GM12872 (cell line): ENCODE data around the gene SHOX.

Experiments
- CTCF ChIP-seq: IDR thresholded peaks from 3 replicates; pipeline ENCODE4 v1.5.1; 2011; ENCODE audit warnings: low read depth, mild to moderate bottlenecking, low read length, moderate library complexity; ENCODE audit not compliant: insufficient read depth

SHOX gene

GRCh38 chrX:619812-620531, 10.6 kb upstream of the SHOX start:
- no peak for TF ChIP-seq CTCF

DNA sequence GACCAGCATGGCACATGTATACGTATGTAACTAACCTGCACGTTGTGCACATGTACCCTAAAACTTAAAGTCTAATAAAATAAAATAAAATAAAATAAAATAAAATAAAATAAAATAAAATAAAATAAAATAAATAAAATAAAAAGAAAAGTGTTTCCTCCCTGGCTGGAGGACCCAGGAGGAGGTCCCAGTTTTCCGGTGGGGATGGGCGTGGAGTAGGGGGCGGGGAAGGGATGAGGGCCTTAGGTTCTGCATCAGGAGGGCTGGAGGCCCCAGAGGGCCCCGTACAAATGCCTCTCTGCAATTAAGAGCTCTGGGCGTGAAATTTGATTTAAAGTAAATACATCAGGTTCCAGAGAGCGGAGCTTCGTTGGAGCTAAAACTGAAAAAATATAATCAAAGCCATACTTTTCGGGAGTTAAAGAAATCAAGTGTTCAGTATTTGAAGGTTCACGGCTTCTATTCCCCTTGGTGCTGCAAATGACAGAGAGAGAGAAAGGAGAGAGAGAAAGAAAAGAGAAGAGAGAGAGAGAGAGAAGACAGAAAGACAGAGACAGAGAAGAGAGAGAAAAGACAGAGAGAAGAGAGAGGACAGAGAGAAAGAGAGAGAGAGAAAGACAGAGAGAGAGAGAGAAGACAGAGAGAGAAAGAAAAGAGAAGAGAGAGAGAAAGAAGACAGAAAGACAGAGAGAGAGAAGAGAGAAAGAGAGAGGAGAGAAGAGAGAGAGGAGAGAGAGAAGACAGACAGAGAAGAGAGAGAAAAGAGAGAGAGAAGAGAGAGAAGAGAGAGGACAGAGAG, 8.7 kb upstream of the SHOX start:
- TF ChIP-seq CTCF: no peak

- TF ChIP-seq CTCF: no peak
Observed at GRCh38 chrX:623268-623598, 7.4 kb upstream of the SHOX start.

GRCh38 chrX:623599-624315, 6.8 kb upstream of the SHOX start:
- no peak for TF ChIP-seq CTCF

GRCh38 chrX:625137-625691, 5.4 kb upstream of the SHOX start:
- no peak for TF ChIP-seq CTCF

GRCh38 chrX:626745-627509, 3.7 kb upstream of the SHOX start:
- TF ChIP-seq CTCF: no peak
